Body of pancreas (tissue), 4 donors: ENCODE measurements around the gene CDK17. TPM values are rescaled to one million over a fixed set of nuclear protein-coding genes. Genes with fewer than 3 reads are reported as not detected.

Source experiments
- ATAC-seq: fragments of 150-250 bp; one replicate; pipeline ENCODE4 v1.9.1; 2016
- DNase-seq, 4 donors: peaks; one replicate each; pipeline ENCODE4 v3.0.0-alpha.2; 2019
- H3K27ac ChIP-seq, 4 donors: fragments of 200-600 bp; sonication (generic); 1 replicate in 3 of 4; 2 replicates in 1 of 4; pipeline versions ENCODE4 v1.5.1 to v1.6.1; 2016 to 2019; ENCODE audit warnings: mild to moderate bottlenecking in 1 of 4, mixed read lengths in 1 of 4, moderate library complexity in 1 of 4
- H3K27me3 ChIP-seq, 2 donors: fragments of 200-600 bp; sonication (generic); one replicate each; pipeline ENCODE4 v1.6.0; 2016; ENCODE audit warnings: mild to moderate bottlenecking in 1 of 2
- H3K36me3 ChIP-seq, 2 donors: fragments of 200-600 bp; sonication (generic); replicated peaks in 1 of 2; 2 replicates each; pipeline ENCODE4 v1.5.1; 2016; ENCODE audit warnings: low read depth in 2 of 2; ENCODE audit not compliant: insufficient read depth in 1 of 2
- H3K4me1 ChIP-seq: fragments of 200-600 bp; sonication (generic); one replicate; pipeline ENCODE4 v1.6.0; 2016
- H3K4me3 ChIP-seq, 2 donors: fragments of 200-600 bp; sonication (generic); 1 replicate in 1 of 2; 2 replicates in 1 of 2; pipeline ENCODE4 v1.5.1; 2016 to 2019
- H3K9me3 ChIP-seq, 3 donors: fragments of 200-600 bp; sonication (generic); 1 replicate in 2 of 3; 2 replicates in 1 of 3; pipeline ENCODE4 v1.5.1; 2016
- CTCF ChIP-seq, 7 experiments: fragments of 450-650 bp in 4 of 7; fragments of 200-600 bp in 3 of 7; sonication (generic) in 3 of 7; IDR thresholded peaks; one replicate each; pipeline ENCODE4 v1.5.1; 2016 to 2019; ENCODE audit warnings: antibody characterized with exemption in 7 of 7
- POLR2A ChIP-seq, 3 donors: fragments of 450-650 bp; IDR thresholded peaks; one replicate each; pipeline ENCODE4 v1.6.1; 2016; ENCODE audit warnings: antibody characterized with exemption in 3 of 3, mild to moderate bottlenecking in 2 of 3
- WGBS, 2 donors: methylation state at CpG; one replicate each; pipeline ENCODE4 v1.1.5; 2017; 5-methylcytosine and 5-hydroxymethylcytosine counted together
- intact Hi-C: fragments of 100-400 bp; cut with DNase I; formaldehyde crosslinking; loops from one replicate; pipeline ENCODE4 v1.15.1; 2023
- total RNA-seq, 2 donors: library from RNA; depleted of rRNA; stranded (reverse); fragments of >200 nt; gene quantifications; one replicate each; pipeline ENCODE4 v1.1.0, GENCODE V29; 2016

Gene CDK17
- total RNA-seq, 2 donors from 2014 or later = 17.5 to 29.8 TPM

DNA sequence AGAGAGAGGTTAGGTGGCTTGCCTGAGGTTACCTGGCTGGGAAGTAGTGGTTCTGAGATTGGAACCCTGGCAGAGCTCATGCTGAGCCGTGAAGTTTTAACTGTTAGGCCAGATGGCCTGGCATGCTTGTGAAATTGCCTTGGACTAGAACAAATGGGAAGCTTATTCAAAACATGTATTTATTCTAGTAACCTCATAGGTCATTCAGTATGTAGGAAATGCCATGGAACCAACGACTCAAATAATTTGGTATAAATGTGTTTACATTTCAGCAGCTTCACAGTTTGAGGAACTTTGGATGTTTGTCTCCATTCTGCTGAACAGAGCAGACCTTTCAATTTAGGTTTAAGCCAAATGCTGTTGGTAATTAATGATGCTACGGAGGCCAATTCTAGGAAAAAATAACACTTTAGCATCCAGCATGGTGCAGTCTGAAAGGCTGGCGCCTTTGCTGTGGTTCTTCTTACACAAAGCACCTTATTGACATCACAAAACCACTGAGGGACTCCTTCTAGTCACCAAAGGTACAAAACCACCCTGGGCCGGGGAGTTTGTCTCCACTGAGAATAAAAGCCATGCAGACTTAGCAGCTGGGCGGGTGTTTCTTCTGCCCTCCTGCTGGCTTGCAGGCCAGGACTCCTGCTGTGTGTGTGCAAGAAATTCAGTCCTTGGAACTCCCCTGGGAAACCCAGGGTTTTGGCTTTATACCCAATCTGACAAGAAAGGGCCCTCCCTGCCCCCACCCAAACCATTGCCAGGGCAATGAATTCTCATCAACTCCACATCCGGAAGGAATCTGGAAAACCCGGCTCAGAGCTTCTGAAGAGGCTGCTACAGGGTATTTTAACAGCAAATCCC lies 141.9 kb downstream of the CDK17 start:
- H3K4me3 ChIP-seq = no peak overlapping the region
- 20 to 22% methylated on average over 8 of the region's 8 CpGs for WGBS, 2 donors
- H3K36me3 ChIP-seq = no peaks in the 10 kb centered on the region
- H3K4me1 ChIP-seq = peaks cover 79% of the 10 kb centered on the region
- intact Hi-C loops = no loop called here
- ATAC-seq (peak; percentile 65), DNase-seq (peak; percentile 79 to 88 (median 84))
- no peaks in the 10 kb centered on the region for H3K27me3 ChIP-seq
- H3K27ac ChIP-seq = peak overlapping the region; percentile 42 to 71 (median 54)
- TF ChIP-seq POLR2A (IDR thresholded peaks at IDR 0.05) (no peak), CTCF (IDR thresholded peaks at IDR 0.05) (no peak)
- H3K9me3 ChIP-seq = no peaks in the 10 kb centered on the region

- Histone ChIP-seq H3K4me1 (peaks cover 72% of the 10 kb centered on the region), H3K27me3 (no peaks in the 10 kb centered on the region), H3K36me3 (no peaks in the 10 kb centered on the region), H3K27ac (peak overlapping the region; percentile 42 to 71 (median 54)), H3K9me3 (no peaks in the 10 kb centered on the region), H3K4me3 (no peak overlapping the region)
- TF ChIP-seq CTCF (IDR thresholded peaks at IDR 0.05) (no peak), POLR2A (IDR thresholded peaks at IDR 0.05) (no peak)
- intact Hi-C loops = no loop called here
- DNase-seq (peak in 2 of 4 donors; percentile 47 to 57), ATAC-seq (peak; percentile 57)
- 22 to 23% methylated on average over 2 of the region's 2 CpGs for WGBS, 2 donors
Measured at GRCh38 chr12:96257550-96258103, 142.6 kb downstream of the CDK17 start.

- ATAC-seq (no peak), DNase-seq (no peak)
- Histone ChIP-seq H3K9me3 (no peaks in the 10 kb centered on the region), H3K27ac (peak overlapping the region in 3 of 4 donors; percentile 20 to 71 (median 62)), H3K4me1 (peaks cover 64% of the 10 kb centered on the region), H3K4me3 (no peak overlapping the region), H3K27me3 (no peaks in the 10 kb centered on the region), H3K36me3 (no peaks in the 10 kb centered on the region)
- 58 to 69% methylated on average over 7 of the region's 7 CpGs for WGBS, 2 donors
- no peak for TF ChIP-seq POLR2A (IDR thresholded peaks at IDR 0.05)
- TF ChIP-seq CTCF (IDR thresholded peaks at IDR 0.05) = no peak
- intact Hi-C loops = no loop called here
Measured at GRCh38 chr12:96256672-96257361, 143.4 kb downstream of the CDK17 start.

- H3K9me3 ChIP-seq = no peaks in the 10 kb centered on the region
- no peaks in the 10 kb centered on the region for H3K27me3 ChIP-seq
- intact Hi-C loops = no loop called here
- no peak overlapping the region for H3K4me3 ChIP-seq
- H3K27ac ChIP-seq = peak overlapping the region in 1 of 4 donors; percentile 4
- peak; percentile 34 for ATAC-seq
- no peak for TF ChIP-seq CTCF (IDR thresholded peaks at IDR 0.05)
- no peak for TF ChIP-seq POLR2A (IDR thresholded peaks at IDR 0.05)
- H3K4me1 ChIP-seq = peaks cover 51% of the 10 kb centered on the region
- DNase-seq = peak in 1 of 4 donors; percentile 54
- 65 to 85% methylated on average over 8 of the region's 8 CpGs for WGBS, 2 donors
- H3K36me3 ChIP-seq = no peaks in the 10 kb centered on the region
Measured at GRCh38 chr12:96255077-96255476, 145.2 kb downstream of the CDK17 start.
